C4-2B (cell line): ENCODE results near the gene SLC37A3.
A peak's percentile ranks its signal among the peaks of the same experiment; 100 is the strongest.

Experiments used
- CTCF ChIP-seq: fragments of 450-650 bp; conservative IDR thresholded peaks from 2 replicates; pipeline ENCODE4 v1.5.1; 2017; ENCODE audit warnings: mild to moderate bottlenecking
- ZFX ChIP-seq: fragments of 450-650 bp; IDR thresholded peaks from 2 replicates; pipeline ENCODE4 v1.6.1; 2017

DNA sequence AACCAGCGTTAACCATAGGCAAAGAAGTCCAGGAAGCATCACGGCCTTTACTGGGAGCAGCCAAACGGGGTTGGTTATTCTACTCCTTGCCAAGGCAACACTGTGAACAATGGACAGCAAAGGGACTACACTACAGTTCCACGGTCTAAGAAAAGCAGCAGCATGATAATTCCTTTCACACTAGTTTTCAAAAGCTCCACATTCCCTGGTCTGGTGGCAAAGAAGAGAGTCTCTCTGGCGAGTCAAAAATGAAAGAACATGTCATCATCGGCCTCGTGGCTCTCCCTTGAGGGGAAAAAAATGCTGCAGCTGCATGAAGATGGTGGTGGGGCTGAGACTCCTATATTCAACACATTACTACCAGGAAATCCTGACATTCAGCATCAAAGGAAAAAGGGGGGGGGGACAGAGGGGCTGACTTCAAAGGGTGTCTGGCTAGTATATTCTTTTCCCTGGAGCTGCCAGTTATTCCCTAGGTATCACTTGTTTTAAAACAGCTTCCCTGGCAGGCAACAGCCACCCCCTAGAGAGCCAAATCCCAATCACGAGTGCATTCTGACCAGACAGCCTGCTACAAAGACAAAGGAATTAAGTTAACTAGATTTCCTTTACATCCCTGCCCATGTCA is 49.1 kb downstream of the SLC37A3 start:
- TF ChIP-seq CTCF: no peak
- TF ChIP-seq ZFX: peak; percentile 10; the same call in 1 of the 2 replicates
